Heart right ventricle (tissue), 16 donors: ENCODE results near the gene DGCR6L. TPM values are rescaled to one million over a fixed set of nuclear protein-coding genes. Genes with fewer than 3 reads are reported as not detected.
"Not testable (repeated sequence)": the region's sequence is repeated elsewhere in the genome, so short reads cannot be mapped to it uniquely, and the experiment has no call there.

ENCODE experiments used
- ATAC-seq, 8 donors: fragments of 200-7000 bp; cut with Tn5 transposase; one replicate each; pipeline ENCODE4 v1.9.1; 2020; ENCODE audit warnings: mild to moderate bottlenecking in 8 of 8, moderate library complexity in 8 of 8, moderate number of reproducible peaks in 1 of 8
- DNase-seq, 2 donors: peaks; one replicate each; pipeline ENCODE4 v3.0.0-alpha.2; 2020
- H3K27ac ChIP-seq, 10 donors: fragments of 200-600 bp; sonication (generic) in 2 of 10; one replicate each; pipeline versions ENCODE4 v1.5.0 to v1.8.0; 2020 to 2022; ENCODE audit warnings: mild to moderate bottlenecking in 3 of 10
- H3K27me3 ChIP-seq, 7 donors: fragments of 200-600 bp; one replicate each; pipeline ENCODE4 v1.8.0; 2021 to 2022; ENCODE audit warnings: mild to moderate bottlenecking in 2 of 7
- H3K36me3 ChIP-seq, 9 donors: fragments of 200-600 bp; sonication (generic) in 1 of 9; one replicate each; pipeline versions ENCODE4 v1.5.0 to v1.8.0; 2020 to 2022; ENCODE audit warnings: mild to moderate bottlenecking in 2 of 9
- H3K4me1 ChIP-seq, 9 donors: fragments of 200-600 bp; sonication (generic) in 1 of 9; one replicate each; pipeline versions ENCODE4 v1.5.0 to v1.8.0; 2020 to 2022; ENCODE audit warnings: mild to moderate bottlenecking in 4 of 9
- H3K4me3 ChIP-seq, 10 donors: fragments of 200-600 bp; sonication (generic) in 2 of 10; one replicate each; pipeline versions ENCODE4 v1.5.0 to v1.8.0; 2020 to 2022; ENCODE audit warnings: mild to moderate bottlenecking in 7 of 10, moderate library complexity in 2 of 10
- H3K9me3 ChIP-seq, 11 donors: fragments of 200-600 bp in 10 of 11; sonication (generic) in 2 of 11; one replicate each; pipeline versions ENCODE4 v1.5.0 to v1.8.0; 2013 to 2022; ENCODE audit warnings: mild to moderate bottlenecking in 2 of 11, control low read depth in 1 of 11, moderate library complexity in 1 of 11
- WGBS, 2 donors: extraction: QIAGEN DNeasy Blood & Tissue Kit; methylation state at CpG; one replicate each; pipeline ENCODE4 v1.1.7; 2013; ENCODE audit warnings: inconsistent platforms in 1 of 2; 5-methylcytosine and 5-hydroxymethylcytosine counted together
- intact Hi-C, 10 donors: fragments of 100-400 bp; cut with DNase I; formaldehyde crosslinking; loops; one replicate each; pipeline versions ENCODE4 v1.11.1 to v1.14.2; 2022
- polyA plus RNA-seq, 2 donors: library from polyadenylated mRNA; stranded (reverse); fragments of 200-250 nt; gene quantifications; one replicate each; pipeline ENCODE4 v1.2.3, GENCODE V29; 2013
- total RNA-seq, 10 donors: library from RNA; stranded (reverse); fragmentation: NEBNext Ultra II Directional in 3 of 10; extraction: Animal tissue kit (Norgen Biotek cat#: 25700) in 3 of 10; gene quantifications; one replicate each; pipeline versions ENCODE4 v1.2.1 to v1.2.4, GENCODE V29; 2021 to 2023
- TF ChIP-seq, protein P1 (sequence below), 9 donors: fragments of 200-600 bp; sonication (generic) in 2 of 9; IDR thresholded peaks; one replicate each; pipeline versions ENCODE4 v1.5.0 to v1.8.0; 2021 to 2022; ENCODE audit warnings: antibody characterized with exemption in 9 of 9, mild to moderate bottlenecking in 5 of 9, moderate library complexity in 1 of 9
- donor health status: Arrhythmogenic right ventricular cardiomyopathy.
- donor health status: ischemic (EF 13 %, LVEDD 7.1; RV severe dilation, severe dysfunction).
- donor health status: healthy with polysubstance abuse.
- donor health status: DM: no; HTN: yes; CAD: no.
- donor health status: DM: no; HTN: no; CAD: no.
- donor health status: ischemic (EF 25% LVEDD 6.9; RV normal size, moderate dysfunction).
- donor health status: ischemic (EF 25% LVEDD 5.7; RV mildly dilated, moderate dysfunction).
- donor health status: healthy.
- donor health status: DM: yes; HTN: yes; CAD: no.
- donor health status: Ischemic cardiomyopathy.
- donor health status: ischemic (EF 35%, LVEDD 5.7; RV mildly dilated, moderate dysfunction).
- donor health status: nonischemic (EF 11% LVEDD 7.7; RV severe dilation, severe dysfunction).
- donor health status: DM: yes; HTN: yes; CAD: no.
- donor health status: PGD.
- donor health status: ischemic (EF 29% LVEDD 5.4; RV normal size, mild dysfunction).
- donor health status: nonischemic (EF 23%, LVEDD 6.1; RV moderate dilation, normal function).

The DGCR6L gene
- total and polyA plus RNA-seq, 12 donors, result 37.9 to 90.3 (median 41.7) TPM

- Histone ChIP-seq H3K27me3 (peaks cover 0 to 4% (median 0%) of the 10 kb centered on the region in 7 donors), H3K4me3 (no peak overlapping the region), H3K27ac (no peak overlapping the region), H3K36me3 (no peaks in the 10 kb centered on the region), H3K9me3 (no peaks in the 10 kb centered on the region), H3K4me1 (no peaks in the 10 kb centered on the region)
- DNase-seq, result no peak
- WGBS, 2 donors, result 86 to 89% methylated on average over 13 of the region's 13 CpGs
- TF ChIP-seq, protein P1, sequence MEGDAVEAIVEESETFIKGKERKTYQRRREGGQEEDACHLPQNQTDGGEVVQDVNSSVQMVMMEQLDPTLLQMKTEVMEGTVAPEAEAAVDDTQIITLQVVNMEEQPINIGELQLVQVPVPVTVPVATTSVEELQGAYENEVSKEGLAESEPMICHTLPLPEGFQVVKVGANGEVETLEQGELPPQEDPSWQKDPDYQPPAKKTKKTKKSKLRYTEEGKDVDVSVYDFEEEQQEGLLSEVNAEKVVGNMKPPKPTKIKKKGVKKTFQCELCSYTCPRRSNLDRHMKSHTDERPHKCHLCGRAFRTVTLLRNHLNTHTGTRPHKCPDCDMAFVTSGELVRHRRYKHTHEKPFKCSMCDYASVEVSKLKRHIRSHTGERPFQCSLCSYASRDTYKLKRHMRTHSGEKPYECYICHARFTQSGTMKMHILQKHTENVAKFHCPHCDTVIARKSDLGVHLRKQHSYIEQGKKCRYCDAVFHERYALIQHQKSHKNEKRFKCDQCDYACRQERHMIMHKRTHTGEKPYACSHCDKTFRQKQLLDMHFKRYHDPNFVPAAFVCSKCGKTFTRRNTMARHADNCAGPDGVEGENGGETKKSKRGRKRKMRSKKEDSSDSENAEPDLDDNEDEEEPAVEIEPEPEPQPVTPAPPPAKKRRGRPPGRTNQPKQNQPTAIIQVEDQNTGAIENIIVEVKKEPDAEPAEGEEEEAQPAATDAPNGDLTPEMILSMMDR (IDR thresholded peaks at IDR 0.05), result no peak
- intact Hi-C loops, result loop anchor here (1.0 to 5.0 kb wide), 4 partner anchors 126 to 128 kb away; no protein-coding TSS in a partner anchor
- ATAC-seq, result no peak
These were observed 35.3 kb downstream of the DGCR6L start for GRCh38 chr22:20284471-20285086.

- Histone ChIP-seq H3K9me3 (no peaks in the 10 kb centered on the region), H3K27me3 (peaks cover 0 to 4% (median 0%) of the 10 kb centered on the region in 7 donors), H3K4me1 (no peaks in the 10 kb centered on the region), H3K4me3 (no peak overlapping the region), H3K27ac (no peak overlapping the region), H3K36me3 (no peaks in the 10 kb centered on the region)
- no peak for ATAC-seq
- 66 to 71% methylated on average over 5 of the region's 5 CpGs for WGBS, 2 donors
- DNase-seq, result no peak
- TF ChIP-seq, protein P1 (IDR thresholded peaks at IDR 0.05), result no peak
- intact Hi-C loops, result loop anchor here in 4 of 10 donors (2.0 kb wide), 2 partner anchors 125 to 127 kb away; no protein-coding TSS in a partner anchor
These were observed 36.2 kb downstream of the DGCR6L start for GRCh38 chr22:20283674-20284066.

DNA sequence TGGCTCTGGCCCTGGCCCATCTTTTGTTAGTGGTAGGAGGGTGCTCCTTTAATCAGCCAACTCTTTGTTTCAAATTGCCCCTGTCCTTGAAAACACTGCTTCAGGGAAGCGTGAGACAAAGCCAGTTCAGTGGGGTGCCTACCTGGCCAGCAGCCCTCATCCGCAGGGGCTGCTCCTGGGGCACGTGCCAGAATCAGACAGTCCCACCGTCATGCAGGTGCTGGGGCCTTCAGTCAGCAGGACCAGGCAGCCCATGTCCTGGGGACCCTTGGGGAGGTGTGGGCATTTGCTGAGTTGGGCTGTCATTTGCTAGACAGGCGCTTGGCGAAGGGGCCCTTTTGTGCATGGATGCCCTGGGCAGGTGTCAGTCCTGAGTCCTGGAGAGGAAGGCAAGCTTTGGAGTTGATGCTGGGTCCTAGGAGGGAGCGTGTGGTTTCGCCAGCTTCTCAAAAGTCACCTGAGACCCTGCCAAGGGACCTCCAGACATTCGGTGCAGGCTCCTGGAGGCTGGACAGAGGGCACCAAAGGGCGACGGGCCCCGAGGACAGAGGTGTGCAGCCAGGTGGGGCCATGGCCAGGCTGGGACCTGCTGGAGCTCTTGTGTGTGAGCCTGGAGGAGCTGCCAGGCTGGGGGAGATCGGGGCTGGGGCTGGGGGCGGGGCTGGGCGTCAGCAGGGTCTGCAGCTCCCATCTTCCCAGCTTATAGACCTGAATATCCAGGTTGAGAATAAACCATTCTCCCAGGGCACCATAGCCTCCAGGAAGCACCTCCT, 36.8 kb downstream of the DGCR6L start:
- H3K27ac ChIP-seq, result no peak overlapping the region
- H3K9me3 ChIP-seq, result no peaks in the 10 kb centered on the region
- intact Hi-C loops, result no loop called here
- no peak overlapping the region for H3K4me3 ChIP-seq
- TF ChIP-seq, protein P1 (IDR thresholded peaks at IDR 0.05), result no peak
- 84% methylated on average over 13 to 15 of the region's 15 CpGs for WGBS, 2 donors
- ATAC-seq (no peak), DNase-seq (no peak)
- no peaks in the 10 kb centered on the region for H3K4me1 ChIP-seq
- peaks cover 0 to 4% (median 0%) of the 10 kb centered on the region in 7 donors for H3K27me3 ChIP-seq
- H3K36me3 ChIP-seq, result no peaks in the 10 kb centered on the region

GRCh38 chr22:20281891-20282290, 38.0 kb downstream of the DGCR6L start:
- WGBS, 2 donors, result 72 to 77% methylated on average over 12 of the region's 12 CpGs
- Histone ChIP-seq H3K27ac (no peak overlapping the region), H3K4me1 (no peaks in the 10 kb centered on the region), H3K36me3 (no peaks in the 10 kb centered on the region), H3K27me3 (peaks cover 0 to 3% (median 0%) of the 10 kb centered on the region in 7 donors), H3K9me3 (no peaks in the 10 kb centered on the region), H3K4me3 (no peak overlapping the region)
- ATAC-seq (no peak), DNase-seq (no peak)
- intact Hi-C loops, result no loop called here
- TF ChIP-seq, protein P1 (IDR thresholded peaks at IDR 0.05), result no peak

DNA sequence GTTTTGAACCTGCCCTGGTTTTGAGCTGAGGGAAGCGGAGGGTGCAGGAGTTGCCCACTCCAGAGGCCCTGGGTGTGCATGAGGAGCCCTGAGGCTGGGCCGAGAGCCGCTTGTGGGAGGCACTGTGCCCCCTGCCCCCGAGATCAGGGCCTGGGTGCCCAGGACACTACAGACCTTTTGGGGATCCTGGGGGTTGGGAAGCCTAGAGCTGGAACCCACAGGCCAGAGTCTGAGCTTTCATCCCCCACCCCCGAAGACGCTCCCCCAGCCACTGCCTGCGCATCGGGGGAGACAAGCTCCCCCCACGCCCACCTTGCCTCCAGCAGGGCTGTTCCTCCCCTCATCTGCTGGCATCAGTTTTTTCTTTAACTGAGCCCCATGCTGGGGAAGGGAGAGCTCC, 38.4 kb downstream of the DGCR6L start:
- H3K27me3 ChIP-seq, H3K4me3 ChIP-seq, H3K27ac ChIP-seq, H3K4me1 ChIP-seq, DNase-seq, H3K36me3 ChIP-seq, intact Hi-C loops, H3K9me3 ChIP-seq, ATAC-seq: not testable (repeated sequence)
- 68 to 87% methylated on average over 9 of the region's 9 CpGs for WGBS, 2 donors
